ENCODE data around the gene SAXO1.

GRCh38 chr9:18997151-18997550 lies 35.9 kb downstream of the SAXO1 start:
- TF ChIP-seq POLR2AphosphoS5 (IDR thresholded peaks at IDR 0.05; ENCODE audit: low read depth) (no peak), CTCF (IDR thresholded peaks at IDR 0.05; ENCODE audit: insufficient read depth, low read length) (no peak), SPI1 (IDR thresholded peaks at IDR 0.05; ENCODE audit: borderline replicate concordance, low read depth) (no peak), GABPA (IDR thresholded peaks at IDR 0.05; ENCODE audit: low read depth) (no peak)

Measured in HL-60 (cell line).